Effector CD4-positive, alpha-beta T cell (primary cell): Measurements from ENCODE around the gene TBX18.

Experiments
- DNase-seq: peaks from one replicate; pipeline ENCODE4 v3.0.0-alpha.2; 2020

Gene TBX18

GRCh38 chr6:84772428-84773132 lies 8.2 kb upstream of the TBX18 start:
- DNase-seq: no peak

GRCh38 chr6:84771756-84772356 lies 7.5 kb upstream of the TBX18 start:
- DNase-seq: no peak

GRCh38 chr6:84771125-84771755 lies 6.8 kb upstream of the TBX18 start:
- no peak for DNase-seq

- no peak for DNase-seq
These were observed 6.1 kb upstream of the TBX18 start for GRCh38 chr6:84770521-84770920.

GRCh38 chr6:84769306-84769705 lies 4.9 kb upstream of the TBX18 start:
- no peak for DNase-seq

GRCh38 chr6:84768442-84769174 lies 4.2 kb upstream of the TBX18 start:
- no peak for DNase-seq

- no peak for DNase-seq
These were observed 3.3 kb upstream of the TBX18 start for GRCh38 chr6:84767526-84768201.

- no peak for DNase-seq
These were observed 2.6 kb upstream of the TBX18 start for GRCh38 chr6:84766799-84767525.

GRCh38 chr6:84766118-84766798 lies 1.9 kb upstream of the TBX18 start:
- no peak for DNase-seq

GRCh38 chr6:84763886-84764331 lies 489 bp downstream of the TBX18 start:
- no peak for DNase-seq

- no peak for DNase-seq
These were observed 1.2 kb downstream of the TBX18 start for GRCh38 chr6:84763003-84763885.

- DNase-seq: no peak
These were observed 2.0 kb downstream of the TBX18 start for GRCh38 chr6:84762220-84763002.

- DNase-seq: no peak
These were observed 5.9 kb downstream of the TBX18 start for GRCh38 chr6:84758486-84758885.

- DNase-seq: no peak
These were observed 7.5 kb downstream of the TBX18 start for GRCh38 chr6:84756877-84757276.

GRCh38 chr6:84756466-84756865 lies 7.9 kb downstream of the TBX18 start:
- no peak for DNase-seq

- DNase-seq: no peak
These were observed 11.2 kb downstream of the TBX18 start for GRCh38 chr6:84753173-84753572.

GRCh38 chr6:84752118-84752850 lies 12.1 kb downstream of the TBX18 start:
- no peak for DNase-seq

GRCh38 chr6:84749181-84749580 lies 15.2 kb downstream of the TBX18 start:
- no peak for DNase-seq

- no peak for DNase-seq
These were observed 16.0 kb downstream of the TBX18 start for GRCh38 chr6:84748376-84748775.
